MM.1S (cell line): ENCODE results near the gene ZNF554.

ENCODE experiments used
- DNase-seq: peaks from one replicate; pipeline ENCODE4 v3.0.0-alpha.2; 2015
- H2AFZ ChIP-seq: fragments of 300-600 bp; sonication (generic); 2 replicates; pipeline ENCODE4 v1.6.0; 2016; ENCODE audit warnings: antibody characterized with exemption, low read length
- H3F3A ChIP-seq: fragments of 300-600 bp; sonication (generic); 2 replicates; pipeline ENCODE4 v1.6.1; 2016; ENCODE audit warnings: mild to moderate bottlenecking, antibody characterized with exemption, low read length, moderate library complexity, mixed read lengths; ENCODE audit not compliant: insufficient read depth
- H3K27ac ChIP-seq: fragments of 300-600 bp; sonication (generic); 2 replicates; pipeline ENCODE4 v1.5.1; 2016; ENCODE audit warnings: mild to moderate bottlenecking, low read length
- H3K27me3 ChIP-seq: fragments of 300-600 bp; sonication (generic); replicated peaks from 2 replicates; pipeline ENCODE4 v1.6.0; 2016; ENCODE audit warnings: low read length; ENCODE audit not compliant: insufficient read depth
- H3K36me3 ChIP-seq: fragments of 300-600 bp; sonication (generic); replicated peaks from 2 replicates; pipeline ENCODE4 v1.6.1; 2016; ENCODE audit warnings: mild to moderate bottlenecking, low read length, mixed read lengths; ENCODE audit not compliant: insufficient read depth
- H3K4me1 ChIP-seq: fragments of 300-600 bp; sonication (generic); 2 replicates; pipeline ENCODE4 v1.6.1; 2016; ENCODE audit warnings: low read length, mixed read lengths
- H3K4me2 ChIP-seq: fragments of 300-600 bp; sonication (generic); 2 replicates; pipeline ENCODE4 v1.6.0; 2016; ENCODE audit warnings: low read depth, low read length
- H3K4me3 ChIP-seq: fragments of 300-600 bp; sonication (generic); 2 replicates; pipeline ENCODE4 v1.5.1; 2016; ENCODE audit warnings: low read length, mixed read lengths
- H3K79me2 ChIP-seq: fragments of 300-600 bp; sonication (generic); 2 replicates; pipeline ENCODE4 v1.6.1; 2016; ENCODE audit warnings: mixed run types, low read length, mixed read lengths
- H3K9ac ChIP-seq: fragments of 300-600 bp; sonication (generic); 2 replicates; pipeline ENCODE4 v1.6.1; 2016; ENCODE audit warnings: low read length, mixed read lengths
- H3K9me2 ChIP-seq: fragments of 300-600 bp; sonication (generic); replicated peaks from 2 replicates; pipeline ENCODE4 v1.6.1; 2016; ENCODE audit warnings: mild to moderate bottlenecking, low read length, mixed read lengths; ENCODE audit not compliant: insufficient read depth
- H3K9me3 ChIP-seq: fragments of 300-600 bp; sonication (generic); replicated peaks from 2 replicates; pipeline ENCODE4 v1.6.1; 2016; ENCODE audit warnings: mild to moderate bottlenecking, low read length, mixed read lengths; ENCODE audit not compliant: insufficient read depth
- H4K20me1 ChIP-seq: fragments of 300-600 bp; sonication (generic); 2 replicates; pipeline ENCODE4 v1.6.1; 2016; ENCODE audit warnings: mild to moderate bottlenecking, low read length, moderate library complexity, mixed read lengths; ENCODE audit not compliant: insufficient read depth
- CTCF ChIP-seq: fragments of 300-600 bp; sonication (generic); IDR thresholded peaks from 2 replicates; pipeline ENCODE4 v1.5.1; 2016; ENCODE audit warnings: antibody characterized with exemption, low read length, mixed read lengths
- EZH2 ChIP-seq: fragments of 300-600 bp; sonication (generic); optimal IDR thresholded peaks from 2 replicates; pipeline ENCODE3; 2017; ENCODE audit warnings: low read depth, mild to moderate bottlenecking, antibody characterized with exemption, low read length, mixed read lengths
- EZH2phosphoT487 ChIP-seq: fragments of 300-600 bp; sonication (generic); IDR thresholded peaks from 2 replicates; pipeline ENCODE4 v1.6.1; 2018; ENCODE audit warnings: antibody characterized with exemption, low read length

ZNF554 gene

GRCh38 chr19:2774083-2774679, 45.5 kb upstream of the ZNF554 start:
- H2AFZ ChIP-seq = no peak overlapping the region
- H3K79me2 ChIP-seq = peaks cover 90% of the 10 kb centered on the region
- no peak overlapping the region for H3K4me2 ChIP-seq
- peaks cover 24% of the 10 kb centered on the region for H4K20me1 ChIP-seq
- H3K4me3 ChIP-seq = no peak overlapping the region
- no peak overlapping the region for H3K27ac ChIP-seq
- no peaks in the 10 kb centered on the region for H3K9me3 ChIP-seq
- DNase-seq = no peak
- no peak for TF ChIP-seq EZH2
- TF ChIP-seq CTCF = no peak
- H3K27me3 ChIP-seq = no peaks in the 10 kb centered on the region
- no peaks in the 10 kb centered on the region for H3F3A ChIP-seq
- no peak overlapping the region for H3K9ac ChIP-seq
- H3K4me1 ChIP-seq = no peaks in the 10 kb centered on the region
- H3K36me3 ChIP-seq = no peaks in the 10 kb centered on the region
- no peaks in the 10 kb centered on the region for H3K9me2 ChIP-seq

- Histone ChIP-seq H3K4me3 (no peak overlapping the region), H3K4me2 (no peak overlapping the region), H3K27ac (no peak overlapping the region), H3K27me3 (no peaks in the 10 kb centered on the region), H3K9ac (no peak overlapping the region), H3K79me2 (peaks cover 90% of the 10 kb centered on the region), H4K20me1 (peaks cover 24% of the 10 kb centered on the region), H3K9me3 (no peaks in the 10 kb centered on the region), H3K36me3 (no peaks in the 10 kb centered on the region), H3K9me2 (no peaks in the 10 kb centered on the region), H3K4me1 (no peaks in the 10 kb centered on the region), H3F3A (no peaks in the 10 kb centered on the region), H2AFZ (no peak overlapping the region)
- TF ChIP-seq EZH2 (no peak), CTCF (no peak), EZH2phosphoT487 (no peak)
- DNase-seq = no peak
Measured at GRCh38 chr19:2774953-2775555, 44.6 kb upstream of the ZNF554 start.

- Histone ChIP-seq H3F3A (no peaks in the 10 kb centered on the region), H2AFZ (no peak overlapping the region), H4K20me1 (peaks cover 28% of the 10 kb centered on the region), H3K27ac (no peak overlapping the region), H3K9me2 (no peaks in the 10 kb centered on the region), H3K79me2 (peaks cover 90% of the 10 kb centered on the region), H3K4me2 (no peak overlapping the region), H3K27me3 (no peaks in the 10 kb centered on the region), H3K4me3 (no peak overlapping the region), H3K36me3 (no peaks in the 10 kb centered on the region), H3K9me3 (no peaks in the 10 kb centered on the region), H3K4me1 (no peaks in the 10 kb centered on the region), H3K9ac (no peak overlapping the region)
- no peak for TF ChIP-seq CTCF
- TF ChIP-seq EZH2phosphoT487 = no peak
- TF ChIP-seq EZH2 = no peak
- DNase-seq = no peak
Measured at GRCh38 chr19:2775556-2776430, 43.9 kb upstream of the ZNF554 start.
